Measurements from ENCODE around the gene STYXL1. TPM values are rescaled to one million over a fixed set of nuclear protein-coding genes. Genes with fewer than 3 reads are reported as not detected.

Gene STYXL1
- total RNA-seq, 1 donor from 2014 or later = 37.6 TPM

- ATAC-seq = peak; percentile 61
Observed at GRCh38 chr7:75971961-75972763, 75.6 kb downstream of the STYXL1 start.

DNA sequence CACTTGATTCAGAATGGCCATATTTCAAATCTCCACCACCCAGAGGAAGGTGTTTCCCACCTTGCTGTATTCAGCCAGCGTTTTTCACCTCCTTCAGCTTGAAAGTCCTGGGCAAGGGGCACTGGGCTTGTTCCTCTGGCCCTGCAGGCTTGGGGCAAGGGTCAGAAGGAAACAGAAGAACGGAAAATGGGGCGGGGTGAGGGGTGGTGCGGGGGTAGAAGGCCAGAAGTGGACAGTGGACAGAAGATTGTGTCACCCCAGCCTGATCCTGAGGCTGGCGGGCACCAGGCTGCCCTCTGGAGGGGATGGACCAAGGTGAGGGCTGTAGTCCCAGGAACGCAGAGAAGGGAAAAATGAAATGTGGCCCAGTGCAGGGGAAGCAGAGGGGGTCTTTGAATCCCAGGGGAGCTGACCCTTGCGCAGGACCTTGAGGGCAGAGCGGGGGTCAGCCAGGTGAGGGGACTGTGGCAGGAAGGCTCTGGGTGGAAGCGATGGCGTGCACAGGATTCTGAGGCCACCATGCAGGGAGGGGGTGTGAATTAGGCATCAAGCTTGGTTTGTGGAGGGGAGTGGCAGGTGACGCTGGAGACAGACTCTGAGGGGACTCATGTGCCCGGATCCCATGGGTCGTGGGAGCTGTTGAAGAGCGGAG is 76.4 kb downstream of the STYXL1 start:
- no peak for ATAC-seq

GRCh38 chr7:75969704-75970498 is 77.9 kb downstream of the STYXL1 start:
- ATAC-seq = no peak

- no peak for ATAC-seq
Observed at GRCh38 chr7:75969182-75969581, 78.6 kb downstream of the STYXL1 start.

DNA sequence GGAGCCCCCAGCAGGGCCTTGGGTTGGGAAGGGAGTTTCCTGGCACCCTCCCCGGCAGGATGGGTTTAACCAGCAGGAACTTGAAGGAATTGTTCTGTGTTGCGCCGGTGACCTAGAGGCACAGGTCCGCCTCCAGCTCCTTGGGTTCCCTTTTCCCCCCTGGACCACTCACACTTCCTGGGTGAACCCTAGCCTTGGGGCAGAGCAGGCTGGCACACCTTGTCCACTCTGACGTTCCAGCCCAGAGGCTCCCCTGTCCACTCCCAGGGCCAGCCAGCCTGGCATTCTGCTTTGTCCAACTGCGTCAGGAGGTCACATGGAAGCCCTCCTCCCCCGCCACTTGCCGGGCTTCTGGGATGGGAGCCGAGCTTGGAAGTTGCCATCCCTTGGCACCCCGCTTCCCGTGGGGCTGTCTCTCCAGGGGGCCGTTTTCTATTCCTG is 79.2 kb downstream of the STYXL1 start:
- ATAC-seq = no peak

- no peak for ATAC-seq
Observed at GRCh38 chr7:75968012-75968411, 79.8 kb downstream of the STYXL1 start.

GRCh38 chr7:75967487-75967997 is 80.3 kb downstream of the STYXL1 start:
- ATAC-seq = no peak

- no peak for ATAC-seq
Observed at GRCh38 chr7:75967055-75967454, 80.7 kb downstream of the STYXL1 start.

- peak; percentile 7 for ATAC-seq
Observed at GRCh38 chr7:75966190-75966961, 81.4 kb downstream of the STYXL1 start.

GRCh38 chr7:75965617-75966016 is 82.2 kb downstream of the STYXL1 start:
- ATAC-seq = no peak

DNA sequence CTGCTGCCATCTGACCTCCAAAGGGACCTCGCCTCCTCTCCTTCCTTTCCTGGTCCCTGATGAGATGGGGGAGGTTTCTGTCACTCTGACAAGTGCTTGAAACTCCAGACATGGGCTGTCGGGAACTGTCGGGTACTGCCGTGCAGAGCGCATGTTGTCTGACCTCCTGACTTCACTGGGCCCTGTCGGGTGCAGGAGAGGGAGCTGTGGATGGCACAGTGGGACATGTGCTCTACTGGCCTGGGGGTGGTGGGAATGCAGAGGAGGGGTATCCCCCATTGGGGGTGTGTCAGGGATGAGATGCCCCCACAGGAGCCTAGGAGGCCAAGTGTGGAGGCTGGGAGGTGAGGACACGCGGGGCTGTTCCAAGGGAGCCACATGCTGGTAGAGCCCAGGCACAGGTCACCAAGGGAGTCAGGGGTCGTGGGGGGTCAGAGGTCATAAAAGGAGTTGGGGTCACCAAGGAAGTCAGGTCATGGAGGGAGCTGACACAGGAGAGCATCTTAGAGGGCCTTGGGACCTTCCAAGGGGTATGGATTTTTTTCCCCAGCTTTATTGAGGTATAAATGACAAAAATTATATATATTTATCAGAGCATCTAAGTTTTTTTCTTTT is 84.3 kb downstream of the STYXL1 start:
- no peak for ATAC-seq

- no peak for ATAC-seq
Observed at GRCh38 chr7:75962607-75963380, 85.0 kb downstream of the STYXL1 start.

DNA sequence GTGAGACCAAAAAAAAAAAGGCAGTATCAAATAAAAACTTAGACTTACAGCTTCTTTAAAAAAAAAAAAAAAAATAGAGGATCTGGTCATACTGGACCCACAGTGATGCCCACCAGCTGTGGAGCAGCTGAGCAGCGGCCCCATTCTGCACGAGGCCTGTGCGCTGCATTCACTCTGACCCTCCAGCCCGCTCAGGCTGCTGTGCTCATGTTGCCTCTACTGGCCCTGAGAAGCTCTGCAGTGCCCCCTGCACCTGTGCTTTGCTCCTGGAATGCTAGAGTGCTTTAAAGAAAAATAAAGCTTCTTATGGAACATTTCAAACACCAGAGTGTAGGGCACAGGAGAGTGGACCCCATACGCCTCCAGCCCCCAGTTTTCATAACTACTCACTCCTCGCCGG is 86.6 kb downstream of the STYXL1 start:
- no peak for ATAC-seq

DNA sequence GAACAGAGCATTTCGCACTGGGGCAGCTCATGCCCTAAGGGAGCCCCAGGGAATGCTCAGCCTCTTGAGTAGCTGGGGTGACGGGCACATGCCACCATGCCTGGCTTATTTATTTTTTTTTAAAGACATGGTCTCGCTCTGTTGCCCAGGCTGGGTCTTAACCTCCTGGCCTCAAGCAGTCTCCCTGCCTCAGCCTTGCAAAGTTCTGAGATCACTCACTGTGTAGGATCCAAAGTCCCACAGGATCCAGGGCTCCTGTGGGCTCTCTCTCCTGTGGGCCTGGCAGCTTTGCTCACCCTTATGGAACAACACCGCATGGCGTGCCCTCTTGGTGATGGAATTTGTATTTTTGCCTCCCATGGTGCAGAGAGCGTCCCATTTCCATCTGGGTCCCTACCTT is 87.4 kb downstream of the STYXL1 start:
- ATAC-seq = no peak

- no peak for ATAC-seq
Observed at GRCh38 chr7:75958802-75959543, 88.8 kb downstream of the STYXL1 start.

DNA sequence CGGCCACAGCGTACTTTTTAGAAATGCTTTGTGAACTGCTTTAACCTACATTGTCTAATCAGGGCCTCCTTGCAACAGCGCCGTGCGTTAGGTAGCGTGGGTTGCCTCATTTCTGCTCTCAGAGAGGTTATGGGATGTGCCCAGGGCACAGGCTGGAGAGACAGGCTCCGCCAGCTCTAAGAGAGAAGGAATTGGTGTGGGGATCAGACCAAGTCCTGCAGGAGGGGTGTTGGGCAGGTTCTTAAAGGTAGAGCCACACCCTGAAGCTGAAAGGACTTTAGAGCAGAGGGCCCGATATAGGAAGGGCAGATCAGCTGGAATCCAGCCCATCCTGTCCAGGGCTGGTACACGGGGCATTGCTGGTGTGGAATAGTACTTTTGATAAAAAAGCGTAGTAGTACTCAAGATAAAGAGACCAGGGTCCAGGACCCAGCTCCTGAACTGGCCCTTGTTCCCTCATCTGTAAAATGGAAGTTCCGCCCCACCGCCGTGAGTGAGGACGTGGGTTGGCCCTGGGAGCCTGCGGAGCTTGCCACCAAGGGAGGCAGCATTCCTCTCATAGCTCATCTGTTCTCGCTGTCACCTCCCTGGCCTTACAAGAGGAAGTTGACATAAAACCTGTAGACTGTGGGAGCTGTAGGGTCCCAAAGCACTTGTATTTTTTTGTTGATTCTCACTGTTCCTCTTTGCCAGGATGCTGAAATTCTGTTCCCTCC is 90.6 kb downstream of the STYXL1 start:
- peak; percentile 97 for ATAC-seq

GRCh38 chr7:75955331-75955955 is 92.4 kb downstream of the STYXL1 start:
- ATAC-seq = no peak

DNA sequence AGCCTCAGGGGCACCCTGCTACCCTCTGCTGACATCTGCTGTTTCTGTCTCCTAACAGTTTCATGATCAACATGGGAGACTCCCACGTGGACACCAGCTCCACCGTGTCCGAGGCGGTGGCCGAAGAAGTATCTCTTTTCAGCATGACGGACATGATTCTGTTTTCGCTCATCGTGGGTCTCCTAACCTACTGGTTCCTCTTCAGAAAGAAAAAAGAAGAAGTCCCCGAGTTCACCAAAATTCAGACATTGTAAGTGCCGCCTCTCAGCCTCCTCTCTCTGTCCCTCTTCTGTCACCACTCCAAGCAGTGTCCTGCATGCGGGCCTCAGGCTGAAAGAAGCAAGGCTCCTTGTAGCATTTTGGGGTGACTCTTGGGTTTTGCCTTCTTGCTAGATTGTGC is 93.9 kb downstream of the STYXL1 start:
- ATAC-seq = no peak

GRCh38 chr7:75953431-75953830 is 94.4 kb downstream of the STYXL1 start:
- ATAC-seq = no peak

All from esophagus mucosa (tissue), 1 donor.